Stimulated activated CD8-positive, alpha-beta memory T cell treated with anti-CD3 and anti-CD28 coated beads, Interleukin-2, amount 100 ng/mL, for 1 hour (primary cell): ENCODE data around the gene PKLR.
A peak's percentile ranks its signal among the peaks of the same experiment; 100 is the strongest.
"Not testable (repeated sequence)": the region's sequence is repeated elsewhere in the genome, so short reads cannot be mapped to it uniquely, and the experiment has no call there.

Source experiments
- DNase-seq, 2 donors: peaks; one replicate each; pipeline ENCODE4 v3.0.0-alpha.2; 2020; ENCODE audit warnings: low read depth in 2 of 2

Gene PKLR

DNA sequence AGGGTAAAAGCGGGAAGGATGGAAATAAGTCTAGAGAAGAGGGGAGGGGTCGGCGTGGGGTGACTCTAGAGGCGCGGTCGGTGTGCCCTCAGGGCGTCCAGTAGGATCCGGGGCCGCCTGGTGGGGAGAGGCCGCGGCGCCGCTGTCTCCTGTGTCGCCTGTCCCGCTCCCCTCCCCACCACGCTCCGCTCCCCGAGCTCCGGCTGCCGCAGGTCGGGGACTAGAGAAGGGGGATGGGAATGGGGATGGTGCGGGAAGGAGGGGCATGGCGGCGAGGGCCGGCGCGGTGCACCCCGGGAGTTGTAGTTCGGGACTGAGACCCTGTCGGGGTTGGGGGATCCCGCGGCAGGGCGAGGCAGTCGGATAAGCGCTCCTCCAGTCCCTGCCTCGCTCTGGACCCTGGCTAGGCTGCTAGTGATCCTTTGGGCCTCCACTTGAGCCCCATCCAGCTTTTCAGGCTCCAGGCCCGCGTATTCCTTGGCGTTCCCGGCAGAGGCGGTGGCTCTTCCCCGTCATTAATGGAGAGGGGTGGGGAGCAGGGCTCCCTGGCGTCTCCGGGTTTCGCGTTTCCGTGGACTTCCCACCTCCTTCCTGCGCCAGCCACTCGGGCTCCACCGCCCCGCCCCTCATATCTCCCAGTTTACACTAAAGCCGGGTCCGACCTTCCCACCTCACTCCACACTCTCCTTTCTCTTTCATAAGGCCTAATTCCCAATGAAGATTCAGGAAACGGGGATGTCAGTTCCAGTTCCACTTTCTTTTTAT, 45.8 kb downstream of the PKLR start, which contains the start of gene ENTREP3:
TSS of gene ENTREP3 (minus strand) at position 241 of the 765 bp plus-strand sequence. CDS start 606 bp downstream, outside the sequence.
- peak; percentile 46 to 49 for DNase-seq

DNA sequence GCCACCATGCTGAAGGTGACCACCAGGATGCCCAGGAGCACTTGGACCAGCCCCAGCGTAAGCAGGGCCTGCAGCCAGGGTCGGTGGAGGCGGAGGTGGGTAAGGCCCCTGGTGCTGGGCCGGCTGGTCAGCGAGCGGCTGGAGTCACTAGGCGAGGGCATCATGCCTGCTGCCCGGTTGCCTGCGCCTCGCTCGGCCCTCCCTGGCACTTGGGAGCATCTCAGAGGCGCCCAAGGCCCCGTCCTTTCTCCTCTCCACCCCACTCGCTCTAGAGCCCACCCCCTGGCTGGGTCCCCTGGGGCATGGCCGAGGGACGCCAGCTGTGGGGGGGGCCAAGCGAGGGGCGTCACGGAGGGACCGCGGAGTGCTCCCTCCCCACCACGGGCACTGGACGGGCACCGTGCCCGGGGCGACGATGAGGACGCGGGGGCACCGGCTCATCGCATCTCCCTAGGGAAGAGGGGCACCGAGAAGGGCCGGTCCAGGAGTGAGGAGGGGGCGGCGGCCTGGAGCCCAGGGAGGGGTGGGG, 46.5 kb downstream of the PKLR start:
- DNase-seq = no peak

DNA sequence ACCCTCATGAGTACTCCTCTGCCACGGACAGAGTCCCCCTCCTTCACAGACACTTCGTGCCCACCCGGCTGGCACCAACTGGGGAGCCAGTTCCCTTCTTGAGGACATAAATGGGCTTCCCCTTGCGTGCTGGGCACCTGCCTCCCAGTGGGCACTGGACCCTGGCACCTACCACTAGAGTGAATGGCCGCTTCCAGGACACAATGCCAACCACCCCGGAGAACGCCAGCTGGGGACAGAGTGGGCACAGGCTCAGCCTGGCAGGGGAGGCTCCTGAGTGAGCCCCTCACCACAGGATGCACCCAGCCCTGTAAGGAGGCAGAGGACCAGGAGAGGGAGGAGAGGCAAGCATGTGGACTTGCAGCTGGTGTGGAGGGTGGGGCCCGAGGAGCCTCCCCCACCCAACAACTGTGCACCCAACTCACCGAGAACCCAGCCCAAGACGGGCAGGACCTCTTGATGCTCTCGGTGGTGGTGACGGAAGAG, 47.0 kb downstream of the PKLR start:
- no peak for DNase-seq

DNA sequence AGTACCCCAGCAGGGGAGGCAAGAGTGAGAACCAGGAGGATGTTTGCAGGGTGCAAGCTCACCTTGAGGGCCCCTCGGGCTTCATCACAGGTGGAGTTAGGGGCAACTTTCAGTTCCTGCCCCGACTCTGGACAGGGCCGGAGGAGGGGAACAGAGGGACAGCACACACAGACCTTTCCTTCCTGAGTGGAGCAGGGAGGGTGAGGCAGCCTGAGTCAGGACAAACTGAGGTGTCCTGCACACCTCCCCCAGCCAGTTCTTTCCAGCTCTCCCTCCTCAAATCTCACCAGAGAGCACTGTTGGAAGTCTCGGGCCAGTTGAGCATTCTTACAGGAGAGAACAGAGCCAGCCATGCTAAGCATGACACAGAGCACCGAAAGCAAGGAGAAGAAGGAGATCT, 47.4 kb downstream of the PKLR start:
- no peak for DNase-seq

DNA sequence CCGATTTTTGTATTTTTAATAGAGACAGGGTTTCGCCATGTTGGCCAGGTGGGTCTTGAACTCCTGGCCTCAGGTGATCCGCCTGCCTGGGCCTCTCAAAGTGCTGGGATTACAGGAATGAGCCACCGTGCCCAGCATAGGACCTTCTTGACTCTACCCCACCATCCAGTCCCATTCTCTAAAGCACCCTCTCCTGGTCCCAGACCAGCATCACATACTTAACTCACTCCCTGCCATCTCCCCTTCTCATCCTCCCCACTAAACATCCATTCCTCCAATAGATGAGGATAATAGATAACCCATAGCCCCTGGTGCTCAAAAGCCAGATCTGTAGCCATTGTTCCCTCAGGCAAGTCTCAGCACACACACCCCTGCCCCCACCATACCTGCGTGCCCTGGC, 48.0 kb downstream of the PKLR start:
- DNase-seq = no peak

DNA sequence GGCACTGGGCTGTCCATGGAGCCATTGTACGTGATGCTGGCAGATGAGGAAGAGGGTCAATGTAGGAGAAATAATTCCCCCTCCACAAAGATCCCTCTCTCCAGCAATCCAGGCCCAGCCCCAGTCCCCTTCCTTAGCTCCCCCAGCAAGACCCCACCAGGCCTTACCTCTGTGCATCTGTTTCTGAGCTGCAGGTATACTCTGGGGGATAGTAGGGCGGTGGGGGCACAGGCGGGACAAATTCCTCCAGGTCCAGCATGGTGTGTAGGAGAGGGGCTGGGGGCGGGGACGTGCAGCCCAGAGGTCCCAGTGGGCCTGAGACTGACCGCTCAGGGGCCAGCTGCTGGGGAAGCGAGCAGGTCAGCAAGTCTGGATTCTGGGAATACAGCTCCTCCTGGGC, 49.7 kb downstream of the PKLR start:
- no peak for DNase-seq

DNA sequence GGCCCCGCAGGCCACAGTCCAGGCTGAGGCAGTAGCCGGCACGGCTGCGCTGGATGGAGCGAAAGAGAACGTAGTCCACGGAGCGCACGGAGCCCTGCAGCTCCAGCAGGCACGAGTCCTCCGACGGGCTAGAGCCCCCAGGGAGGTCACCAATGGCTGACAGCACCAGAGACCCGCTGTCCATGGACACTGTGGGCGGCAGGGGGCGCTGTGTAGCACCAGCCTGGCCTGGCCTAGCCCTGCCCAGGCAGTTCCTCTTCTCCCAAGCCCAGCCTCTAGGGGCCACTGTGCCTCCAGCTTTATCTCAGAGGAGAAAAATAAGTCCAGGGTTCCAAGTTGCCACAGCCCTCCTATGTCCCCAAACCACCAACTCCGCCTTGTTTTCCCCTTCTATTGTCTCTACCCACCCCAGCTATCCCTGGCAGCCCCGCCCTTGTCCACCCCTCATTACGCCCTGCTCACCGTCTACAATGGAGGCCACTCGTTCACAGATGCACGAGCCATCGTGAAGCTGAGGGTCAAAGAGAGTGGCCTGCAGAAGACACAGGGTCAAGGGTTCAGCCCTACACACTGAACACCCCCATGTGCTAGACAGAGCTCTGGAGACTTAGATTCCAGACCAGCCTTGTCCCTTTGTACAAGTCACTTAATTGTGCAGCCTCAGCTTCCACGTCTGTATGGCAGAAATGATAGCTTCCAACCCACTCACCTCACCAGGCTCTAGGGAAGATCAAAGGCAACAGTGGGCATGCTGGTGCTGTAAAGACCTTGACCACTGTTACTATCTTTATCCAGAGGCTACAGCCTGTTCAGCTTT, 50.4 kb downstream of the PKLR start:
- DNase-seq = peak; percentile 92 to 95

DNA sequence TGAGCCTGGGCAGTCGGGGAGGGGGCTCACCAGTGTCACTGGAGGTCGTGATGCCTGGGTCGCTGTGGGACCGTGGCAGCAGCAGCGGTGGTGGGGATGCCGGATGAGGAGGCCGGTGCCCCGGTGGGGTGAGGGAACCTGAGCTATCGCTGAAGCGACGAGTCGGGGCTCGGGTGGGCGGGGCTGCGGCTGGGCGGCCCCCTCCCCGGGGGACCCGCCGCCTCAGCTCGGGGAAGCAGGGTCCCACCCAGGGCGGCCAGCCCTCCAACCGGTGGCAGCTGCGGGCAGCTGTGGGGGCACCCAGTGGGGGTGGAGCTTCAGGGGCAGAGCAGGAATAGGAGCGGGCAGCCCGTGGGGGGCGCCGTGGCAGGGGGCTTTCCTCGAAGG, 51.0 kb downstream of the PKLR start:
- no peak for DNase-seq

DNA sequence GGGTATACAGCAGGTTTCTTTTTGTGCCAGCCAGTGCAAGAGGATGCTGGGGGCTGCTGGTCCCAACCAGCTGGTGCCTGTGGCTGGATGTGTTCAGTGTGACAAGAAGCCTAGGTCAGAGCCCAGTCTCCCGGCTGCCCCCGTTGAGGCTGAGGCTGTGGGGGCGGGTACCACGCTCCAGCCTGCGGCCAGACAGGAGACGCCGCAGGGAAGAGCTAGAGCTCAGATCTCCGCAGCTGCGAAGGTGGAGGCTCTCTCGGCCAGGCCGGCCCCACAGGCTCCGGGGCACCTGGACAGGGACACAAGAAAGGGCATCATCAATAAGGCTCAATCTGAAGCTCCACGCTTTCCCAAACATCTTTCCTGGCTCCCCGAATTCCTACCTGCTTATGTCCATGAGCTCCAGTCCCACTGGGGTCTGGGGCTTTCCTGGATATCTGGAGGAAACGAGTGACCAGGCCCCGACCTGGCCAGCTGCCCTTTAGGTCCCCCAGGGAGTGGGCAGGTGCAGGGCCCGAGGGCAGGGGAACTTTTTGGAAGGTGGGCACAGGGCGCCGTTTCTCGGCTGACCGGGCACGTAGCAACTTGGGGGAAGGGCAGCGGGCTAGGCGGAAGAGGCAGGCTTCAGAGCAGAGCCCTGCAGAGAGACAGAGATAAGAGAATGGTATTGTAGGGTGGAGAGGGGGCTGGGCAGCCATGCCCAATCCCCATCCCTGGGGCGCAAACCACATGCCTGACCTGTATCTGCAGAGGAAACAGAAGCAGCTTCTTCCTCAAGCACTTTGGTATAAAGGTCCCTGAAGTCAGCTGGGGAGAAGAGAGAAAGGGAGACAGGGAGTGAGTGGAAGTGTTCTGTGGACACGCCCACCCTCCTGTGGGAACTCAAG, 53.3 kb downstream of the PKLR start:
- DNase-seq = no peak

DNA sequence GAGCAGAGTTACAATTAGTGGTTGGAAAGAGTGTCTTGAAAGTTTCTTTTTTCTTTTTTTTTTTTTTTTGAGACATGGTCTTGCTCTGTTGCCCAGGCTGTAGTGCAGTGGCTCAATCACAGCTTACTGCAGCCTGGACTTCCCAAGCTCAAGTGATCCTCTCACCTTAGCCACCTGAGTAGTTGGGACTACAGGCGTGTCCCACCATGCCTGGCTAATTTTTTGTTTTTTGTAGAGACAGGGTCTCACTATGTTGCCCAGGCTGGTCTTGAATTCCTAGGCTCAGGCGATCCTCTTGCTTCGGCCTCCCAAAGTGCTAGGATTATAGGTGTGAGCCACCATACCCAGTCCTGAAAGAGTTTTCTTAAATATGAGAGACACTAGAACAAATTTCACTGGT, 54.4 kb downstream of the PKLR start:
- not testable (repeated sequence) for DNase-seq

DNA sequence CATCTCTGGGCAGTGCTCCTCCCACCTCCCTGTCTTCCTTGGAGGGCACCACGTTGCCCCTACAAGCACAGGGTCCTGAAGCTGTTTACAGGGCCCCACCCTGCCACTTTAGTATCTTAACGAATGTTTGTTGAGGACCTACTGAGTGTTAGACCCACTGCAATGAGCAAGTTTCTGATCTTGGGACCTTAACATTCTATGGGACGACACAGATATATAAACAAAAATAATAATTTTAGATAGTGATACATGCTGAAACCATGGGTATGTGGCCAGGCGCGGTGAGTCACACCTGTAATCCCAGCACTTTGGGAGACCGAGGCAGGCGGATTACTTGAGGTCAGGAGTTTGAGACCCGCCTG, 56.1 kb downstream of the PKLR start:
- no peak for DNase-seq

DNA sequence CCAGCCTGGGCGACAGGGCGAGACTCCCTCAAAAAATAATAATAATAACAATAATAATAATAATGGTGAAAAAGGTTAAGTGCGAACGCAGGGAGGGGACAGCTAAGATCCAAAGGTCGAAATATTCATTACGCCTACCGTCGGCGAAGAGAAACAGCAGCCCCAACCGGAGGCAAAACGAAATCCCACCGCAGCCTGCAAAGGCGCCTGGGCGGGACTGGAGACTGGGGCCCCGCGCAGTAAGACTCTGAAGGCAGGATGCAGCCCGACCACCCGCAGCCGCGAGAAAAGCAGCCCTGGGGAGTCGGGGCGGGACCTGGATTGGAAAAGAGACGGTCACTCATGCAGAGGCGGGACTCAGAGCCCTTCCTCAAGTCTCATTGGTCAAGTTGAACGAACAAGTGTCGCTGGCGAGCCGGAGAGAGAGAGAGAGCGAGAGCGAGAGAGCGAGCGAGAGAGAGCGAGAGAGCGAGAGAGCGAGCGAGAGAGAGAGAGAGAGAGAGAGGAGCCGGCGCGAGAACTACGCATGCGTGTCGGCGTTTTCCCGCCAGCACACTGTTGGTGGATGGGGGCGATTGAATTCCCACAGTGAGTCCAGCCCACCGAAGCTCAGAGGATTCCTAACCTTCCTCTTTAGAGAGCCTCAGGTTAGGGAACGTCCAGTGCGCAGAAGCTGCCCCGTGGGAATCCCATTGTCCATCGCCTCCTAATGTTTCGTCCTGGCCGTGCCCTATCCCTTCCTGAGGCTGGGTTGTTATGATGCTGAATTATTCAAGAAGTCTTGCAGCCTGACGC, 56.7 kb downstream of the PKLR start:
- DNase-seq = peak; percentile 88 to 89

DNA sequence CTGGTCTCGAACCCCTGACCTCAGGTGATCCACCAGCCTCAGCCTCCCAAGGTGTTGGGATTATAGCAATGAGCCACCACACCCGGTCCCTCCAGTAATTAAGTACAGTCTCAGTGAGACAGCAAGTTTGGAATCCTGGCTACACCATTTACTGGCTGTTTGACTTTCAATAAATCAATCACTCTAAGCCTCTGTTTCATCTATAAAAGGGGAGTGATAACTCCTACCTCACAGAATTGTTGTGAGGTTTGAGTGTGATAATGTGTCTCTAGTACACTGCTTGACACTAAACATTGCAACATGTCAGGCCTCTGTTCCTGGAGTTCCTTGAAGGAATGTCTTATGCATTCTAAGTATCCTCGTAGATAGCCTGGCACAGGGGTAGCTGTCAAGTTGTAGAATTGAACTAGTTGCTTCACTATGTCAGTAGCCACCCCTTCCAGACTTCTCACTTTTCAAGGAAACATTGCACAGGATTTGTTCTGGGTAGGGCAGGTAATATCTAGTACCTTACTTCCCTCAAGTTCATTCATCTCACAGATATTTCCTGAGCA, 58.4 kb downstream of the PKLR start:
- no peak for DNase-seq

DNA sequence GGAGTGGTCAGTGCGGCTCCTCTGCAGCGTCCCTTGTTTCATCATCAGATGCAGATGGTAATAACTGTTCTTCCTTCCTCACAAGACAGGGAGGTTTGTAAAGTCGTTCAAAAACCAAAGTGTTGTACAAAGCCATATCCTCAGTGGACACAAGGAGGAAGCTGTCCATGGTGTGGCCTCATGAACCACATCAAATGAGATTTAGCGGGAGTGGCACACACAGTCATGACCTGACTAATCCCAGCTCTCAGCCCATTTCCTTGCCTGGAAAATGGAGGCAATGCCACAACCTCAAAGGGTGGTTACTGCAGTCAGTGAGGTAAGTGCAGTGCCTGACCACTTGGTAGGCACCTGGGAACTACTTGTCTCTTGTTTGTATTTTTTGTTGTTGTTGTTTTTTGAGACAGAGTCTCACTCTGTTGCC, 59.4 kb downstream of the PKLR start:
- DNase-seq = no peak

DNA sequence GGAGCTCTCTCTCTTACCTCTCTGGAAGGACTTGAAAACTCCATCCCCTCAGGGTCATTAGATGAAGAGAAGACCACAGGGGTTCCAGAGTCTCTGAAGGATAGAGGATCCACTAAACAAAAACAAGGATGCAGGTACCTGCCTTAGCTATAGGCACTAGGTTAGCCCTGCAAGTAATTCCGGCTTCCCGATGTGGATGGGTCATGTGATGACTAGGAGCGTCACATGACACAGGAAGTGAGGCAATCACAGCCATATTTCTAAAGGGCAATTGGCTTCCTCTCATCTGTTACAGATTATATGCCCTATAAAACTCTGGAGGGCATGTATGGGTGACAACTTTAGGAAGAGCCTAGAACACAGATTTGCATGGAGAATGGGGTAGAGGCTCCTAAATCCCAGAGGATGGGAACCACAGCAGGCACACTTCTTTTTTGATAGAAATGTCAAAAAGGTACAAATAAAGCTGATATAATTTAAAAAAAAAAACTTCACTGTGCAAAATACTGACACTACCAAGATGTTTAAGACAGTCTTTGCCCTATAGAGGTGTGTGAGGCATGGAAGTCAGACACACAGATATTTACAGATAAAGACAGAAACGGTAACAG, 60.1 kb downstream of the PKLR start:
- DNase-seq = no peak
